ENCODE data around the gene VN1R5. TPM values are rescaled to one million over a fixed set of nuclear protein-coding genes. Genes with fewer than 3 reads are reported as not detected.

VN1R5 gene
- total RNA-seq, 1 donor from 2014 or later: not detected

- no peak for DNase-seq
Measured at GRCh38 chr1:247303216-247303615, 47.3 kb downstream of the VN1R5 start.

- DNase-seq: no peak
Measured at GRCh38 chr1:247304031-247304430, 48.2 kb downstream of the VN1R5 start.

Small RNA genes lying within 50 kb of the gene (small RNA-seq; reads per million reads assigned to genes)
- not detected for gene RF00019

Other genes starting within 250 kb of the VN1R5 start
- gene ZNF695, start 248.0 kb upstream of the VN1R5 start, total RNA-seq: 8.6 TPM
- 24.8 TPM for gene ZNF670, start 177.3 kb upstream of the VN1R5 start, total RNA-seq
- 33.8 TPM for gene ZNF669, start 151.7 kb upstream of the VN1R5 start, total RNA-seq
- 365 TPM for gene ZNF124, start 84.1 kb upstream of the VN1R5 start, total RNA-seq
- gene ZNF496, start 75.8 kb downstream of the VN1R5 start, total RNA-seq: 18.6 TPM
- 1.4 TPM for gene NLRP3, start 160.1 kb downstream of the VN1R5 start, total RNA-seq
- not detected for gene OR2B11, start 202.0 kb downstream of the VN1R5 start, total RNA-seq

All from occipital lobe (tissue), 3 donors.